Neural cell (in vitro differentiated cells): ENCODE results near the gene GRSF1. TPM values are rescaled to one million over a fixed set of nuclear protein-coding genes. Genes with fewer than 3 reads are reported as not detected.
"Not testable (repeated sequence)": the region's sequence is repeated elsewhere in the genome, so short reads cannot be mapped to it uniquely, and the experiment has no call there.

ENCODE experiments used
- H2AFZ ChIP-seq: fragments of 200-600, 300-800 bp; sonication (generic), shearing (Covaris generic); 2 replicates; pipeline ENCODE4 v1.6.0; 2014; ENCODE audit warnings: low read depth, mild to moderate bottlenecking, antibody characterized with exemption, low read length, moderate library complexity
- H3F3A ChIP-seq: fragments of 200-600 bp; shearing (Covaris generic); 2 replicates; pipeline ENCODE4 v1.6.1; 2016; ENCODE audit warnings: mild to moderate bottlenecking, moderate library complexity, mixed read lengths, antibody characterized with exemption, low read length; ENCODE audit not compliant: insufficient read depth, poor library complexity, severe bottlenecking
- H3K27ac ChIP-seq: fragments of 200-600, 300-800 bp; sonication (generic), shearing (Covaris generic); 2 replicates; pipeline ENCODE4 v1.5.1; 2014; ENCODE audit warnings: mild to moderate bottlenecking, low read length, moderate library complexity
- H3K27me3 ChIP-seq: fragments of 300-800, 200-600 bp; sonication (generic), shearing (Covaris generic); 2 replicates; pipeline ENCODE4 v1.6.0; 2014; ENCODE audit warnings: mild to moderate bottlenecking, low read depth, low read length, moderate library complexity; ENCODE audit not compliant: insufficient read depth
- H3K36me3 ChIP-seq: fragments of 300-800, 200-600 bp; sonication (generic), shearing (Covaris generic); 2 replicates; pipeline ENCODE4 v1.5.1; 2014; ENCODE audit warnings: mild to moderate bottlenecking, antibody characterized with exemption, low read length, moderate library complexity; ENCODE audit not compliant: insufficient read depth
- H3K4me2 ChIP-seq: fragments of 300-800, 200-600 bp; sonication (generic), shearing (Covaris generic); 2 replicates; pipeline ENCODE4 v1.6.0; 2014; ENCODE audit warnings: mild to moderate bottlenecking, low read length
- H3K4me3 ChIP-seq: fragments of 300-800, 200-600 bp; sonication (generic), shearing (Covaris generic); 2 replicates; pipeline ENCODE4 v1.5.1; 2014; ENCODE audit warnings: mild to moderate bottlenecking, low read length, moderate library complexity
- H3K79me2 ChIP-seq: fragments of 200-600 bp; shearing (Covaris generic); replicated peaks from 2 replicates; pipeline ENCODE4 v1.6.0; 2014; ENCODE audit warnings: mild to moderate bottlenecking, low read length, moderate library complexity; ENCODE audit not compliant: insufficient read depth
- H3K9ac ChIP-seq: fragments of 300-800, 200-600 bp; sonication (generic), shearing (Covaris generic); 2 replicates; pipeline ENCODE4 v1.6.1; 2016; ENCODE audit warnings: mild to moderate bottlenecking, low read length, mixed read lengths
- H3K9me2 ChIP-seq: fragments of 200-600 bp; shearing (Covaris generic); 2 replicates; pipeline ENCODE4 v1.6.1; 2016; ENCODE audit warnings: mild to moderate bottlenecking, low read length, mixed read lengths; ENCODE audit not compliant: insufficient read depth
- H3K9me3 ChIP-seq: fragments of 200-600, 300-800 bp; sonication (generic), shearing (Covaris generic); 2 replicates; pipeline ENCODE4 v1.6.1; 2016; ENCODE audit warnings: mild to moderate bottlenecking, mixed run types, low read length, moderate library complexity, mixed read lengths
- H4K20me1 ChIP-seq: fragments of 200-600 bp; shearing (Covaris generic); 2 replicates; pipeline ENCODE4 v1.6.1; 2016; ENCODE audit warnings: mild to moderate bottlenecking, mixed run types; ENCODE audit not compliant: insufficient read depth
- EP300 ChIP-seq: fragments of 450-650 bp; conservative IDR thresholded peaks from 2 replicates; pipeline ENCODE4 v1.6.1; 2014; ENCODE audit warnings: antibody characterized with exemption, mild to moderate bottlenecking, moderate library complexity; ENCODE audit not compliant: poor library complexity, severe bottlenecking
- EZH2 ChIP-seq: fragments of 200-600, 300-800 bp; shearing (Covaris generic), sonication (generic); IDR thresholded peaks from 2 replicates; pipeline ENCODE4 v1.6.1; 2014; ENCODE audit warnings: antibody characterized with exemption, low read length, borderline replicate concordance, mild to moderate bottlenecking; ENCODE audit not compliant: insufficient read depth, poor library complexity, severe bottlenecking
- MXI1 ChIP-seq: fragments of 450-650 bp; conservative IDR thresholded peaks from 2 replicates; pipeline ENCODE4 v1.6.1; 2014; ENCODE audit warnings: antibody characterized with exemption, mild to moderate bottlenecking; ENCODE audit not compliant: poor library complexity, severe bottlenecking
- POLR2AphosphoS5 ChIP-seq: IDR thresholded peaks from 2 replicates; pipeline ENCODE4 v1.6.1; 2012
- RAD21 ChIP-seq: fragments of 450-650 bp; conservative IDR thresholded peaks from 2 replicates; pipeline ENCODE4 v1.6.1; 2014; ENCODE audit warnings: antibody characterized with exemption, mild to moderate bottlenecking, moderate library complexity
- SMC3 ChIP-seq: fragments of 450-650 bp; conservative IDR thresholded peaks from 2 replicates; pipeline ENCODE4 v1.6.1; 2014; ENCODE audit warnings: antibody characterized with exemption, mild to moderate bottlenecking, moderate library complexity; ENCODE audit not compliant: poor library complexity
- TAF1 ChIP-seq: IDR thresholded peaks from 2 replicates; pipeline ENCODE4 v1.6.1; 2012; ENCODE audit warnings: low read depth
- polyA plus RNA-seq: library from polyadenylated mRNA; depleted of rRNA; stranded (reverse); fragments of >200 nt; gene quantifications from 2 replicates; pipeline ENCODE4 v1.2.3, GENCODE V29; 2014
- TF ChIP-seq, protein P1 (sequence below): fragments of 450-650 bp; IDR thresholded peaks from 2 replicates; pipeline ENCODE4 v1.5.1; 2014; ENCODE audit warnings: antibody characterized with exemption, mild to moderate bottlenecking, moderate library complexity; ENCODE audit not compliant: poor library complexity, severe bottlenecking
- TF ChIP-seq, protein P2 (sequence below): IDR thresholded peaks from 2 replicates; pipeline ENCODE4 v1.6.1; 2012; ENCODE audit warnings: borderline replicate concordance

Gene GRSF1
- polyA plus RNA-seq, 1 donor from 2014 or later, result 85.5 TPM

DNA sequence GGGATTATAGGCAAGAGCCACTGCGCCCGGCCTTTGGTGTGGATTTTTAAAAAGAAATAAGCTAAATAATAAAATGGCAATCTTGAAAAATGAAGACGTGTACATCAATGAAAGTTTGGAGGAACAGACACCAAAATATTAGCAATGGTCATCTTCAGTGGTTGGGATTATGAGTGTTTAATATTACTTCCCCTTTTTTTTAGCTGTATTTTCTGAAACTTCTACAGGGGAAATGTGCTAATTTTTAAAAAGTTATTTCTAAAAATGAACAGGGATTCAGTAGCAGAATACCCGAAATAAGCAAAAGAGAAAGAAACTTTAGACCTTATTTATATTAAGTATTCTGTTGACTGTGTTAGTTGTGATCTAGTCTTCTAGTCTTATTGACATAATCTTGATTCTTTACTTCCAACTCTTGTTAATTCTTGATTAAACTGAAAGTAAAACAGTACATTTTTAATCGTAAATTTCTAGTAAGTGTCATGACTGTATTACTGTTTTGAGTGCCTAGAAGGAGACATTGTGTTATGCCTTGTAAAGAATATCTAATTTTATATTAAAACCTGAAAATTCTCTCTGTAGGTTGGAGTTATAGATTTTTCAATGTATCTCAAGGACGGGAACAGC lies 66.6 kb downstream of the GRSF1 start:
- no peaks in the 10 kb centered on the region for H3F3A ChIP-seq
- H3K27ac ChIP-seq, result no peak overlapping the region
- no peak overlapping the region for H3K4me3 ChIP-seq
- peaks cover 14% of the 10 kb centered on the region for H3K36me3 ChIP-seq
- H3K4me2 ChIP-seq, result no peak overlapping the region
- no peaks in the 10 kb centered on the region for H3K9me3 ChIP-seq
- no peaks in the 10 kb centered on the region for H3K9me2 ChIP-seq
- H3K27me3 ChIP-seq, result no peaks in the 10 kb centered on the region
- no peak overlapping the region for H3K9ac ChIP-seq
- no peaks in the 10 kb centered on the region for H3K79me2 ChIP-seq
- no peak overlapping the region for H2AFZ ChIP-seq
- TF ChIP-seq EZH2 (no peak), MXI1 (no peak), TAF1 (no peak), EP300 (no peak), SMC3 (no peak), POLR2AphosphoS5 (no peak), RAD21 (no peak)
- TF ChIP-seq, protein P1, sequence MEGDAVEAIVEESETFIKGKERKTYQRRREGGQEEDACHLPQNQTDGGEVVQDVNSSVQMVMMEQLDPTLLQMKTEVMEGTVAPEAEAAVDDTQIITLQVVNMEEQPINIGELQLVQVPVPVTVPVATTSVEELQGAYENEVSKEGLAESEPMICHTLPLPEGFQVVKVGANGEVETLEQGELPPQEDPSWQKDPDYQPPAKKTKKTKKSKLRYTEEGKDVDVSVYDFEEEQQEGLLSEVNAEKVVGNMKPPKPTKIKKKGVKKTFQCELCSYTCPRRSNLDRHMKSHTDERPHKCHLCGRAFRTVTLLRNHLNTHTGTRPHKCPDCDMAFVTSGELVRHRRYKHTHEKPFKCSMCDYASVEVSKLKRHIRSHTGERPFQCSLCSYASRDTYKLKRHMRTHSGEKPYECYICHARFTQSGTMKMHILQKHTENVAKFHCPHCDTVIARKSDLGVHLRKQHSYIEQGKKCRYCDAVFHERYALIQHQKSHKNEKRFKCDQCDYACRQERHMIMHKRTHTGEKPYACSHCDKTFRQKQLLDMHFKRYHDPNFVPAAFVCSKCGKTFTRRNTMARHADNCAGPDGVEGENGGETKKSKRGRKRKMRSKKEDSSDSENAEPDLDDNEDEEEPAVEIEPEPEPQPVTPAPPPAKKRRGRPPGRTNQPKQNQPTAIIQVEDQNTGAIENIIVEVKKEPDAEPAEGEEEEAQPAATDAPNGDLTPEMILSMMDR, result no peak
- TF ChIP-seq, protein P2, sequence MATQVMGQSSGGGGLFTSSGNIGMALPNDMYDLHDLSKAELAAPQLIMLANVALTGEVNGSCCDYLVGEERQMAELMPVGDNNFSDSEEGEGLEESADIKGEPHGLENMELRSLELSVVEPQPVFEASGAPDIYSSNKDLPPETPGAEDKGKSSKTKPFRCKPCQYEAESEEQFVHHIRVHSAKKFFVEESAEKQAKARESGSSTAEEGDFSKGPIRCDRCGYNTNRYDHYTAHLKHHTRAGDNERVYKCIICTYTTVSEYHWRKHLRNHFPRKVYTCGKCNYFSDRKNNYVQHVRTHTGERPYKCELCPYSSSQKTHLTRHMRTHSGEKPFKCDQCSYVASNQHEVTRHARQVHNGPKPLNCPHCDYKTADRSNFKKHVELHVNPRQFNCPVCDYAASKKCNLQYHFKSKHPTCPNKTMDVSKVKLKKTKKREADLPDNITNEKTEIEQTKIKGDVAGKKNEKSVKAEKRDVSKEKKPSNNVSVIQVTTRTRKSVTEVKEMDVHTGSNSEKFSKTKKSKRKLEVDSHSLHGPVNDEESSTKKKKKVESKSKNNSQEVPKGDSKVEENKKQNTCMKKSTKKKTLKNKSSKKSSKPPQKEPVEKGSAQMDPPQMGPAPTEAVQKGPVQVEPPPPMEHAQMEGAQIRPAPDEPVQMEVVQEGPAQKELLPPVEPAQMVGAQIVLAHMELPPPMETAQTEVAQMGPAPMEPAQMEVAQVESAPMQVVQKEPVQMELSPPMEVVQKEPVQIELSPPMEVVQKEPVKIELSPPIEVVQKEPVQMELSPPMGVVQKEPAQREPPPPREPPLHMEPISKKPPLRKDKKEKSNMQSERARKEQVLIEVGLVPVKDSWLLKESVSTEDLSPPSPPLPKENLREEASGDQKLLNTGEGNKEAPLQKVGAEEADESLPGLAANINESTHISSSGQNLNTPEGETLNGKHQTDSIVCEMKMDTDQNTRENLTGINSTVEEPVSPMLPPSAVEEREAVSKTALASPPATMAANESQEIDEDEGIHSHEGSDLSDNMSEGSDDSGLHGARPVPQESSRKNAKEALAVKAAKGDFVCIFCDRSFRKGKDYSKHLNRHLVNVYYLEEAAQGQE, result no peak
- H4K20me1 ChIP-seq, result no peaks in the 10 kb centered on the region

DNA sequence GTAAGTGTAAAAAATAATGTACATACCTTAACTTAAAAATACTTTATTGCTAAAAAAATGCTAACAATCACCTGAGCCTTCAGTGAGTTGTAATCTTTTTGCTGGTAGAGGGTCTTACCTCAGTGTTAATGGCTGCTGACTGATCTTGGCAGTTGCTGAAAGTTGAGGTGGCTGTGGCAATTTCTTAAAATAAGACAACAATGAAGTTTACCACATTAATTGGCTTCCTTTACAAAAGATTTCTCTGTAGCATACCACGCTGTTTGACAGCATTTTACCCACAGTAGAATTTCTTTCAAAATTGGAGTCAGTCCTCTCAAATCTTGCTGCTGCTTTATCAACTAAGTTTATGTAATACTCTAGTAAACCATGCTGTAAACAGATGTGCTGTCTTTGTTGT lies 70.3 kb downstream of the GRSF1 start:
- not testable (repeated sequence) for H3K9me3 ChIP-seq, H3K79me2 ChIP-seq, H3K27ac ChIP-seq, H3K9me2 ChIP-seq, H3K27me3 ChIP-seq, H3K4me3 ChIP-seq, H3F3A ChIP-seq, H2AFZ ChIP-seq, H4K20me1 ChIP-seq, H3K9ac ChIP-seq, H3K4me2 ChIP-seq
- peaks cover 17% of the 10 kb centered on the region for H3K36me3 ChIP-seq
